HG03460 (cell line): ENCODE measurements around the gene TTC21B.
A peak's percentile ranks its signal among the peaks of the same experiment; 100 is the strongest.
"Not testable (repeated sequence)": the region's sequence is repeated elsewhere in the genome, so short reads cannot be mapped to it uniquely, and the experiment has no call there.

ENCODE experiments used
- ATAC-seq: cut with Tn5 transposase; IDR thresholded peaks from one replicate; pipeline ENCODE4 v1.9.1; 2021; ENCODE audit not compliant: unreplicated experiment

The TTC21B gene

DNA sequence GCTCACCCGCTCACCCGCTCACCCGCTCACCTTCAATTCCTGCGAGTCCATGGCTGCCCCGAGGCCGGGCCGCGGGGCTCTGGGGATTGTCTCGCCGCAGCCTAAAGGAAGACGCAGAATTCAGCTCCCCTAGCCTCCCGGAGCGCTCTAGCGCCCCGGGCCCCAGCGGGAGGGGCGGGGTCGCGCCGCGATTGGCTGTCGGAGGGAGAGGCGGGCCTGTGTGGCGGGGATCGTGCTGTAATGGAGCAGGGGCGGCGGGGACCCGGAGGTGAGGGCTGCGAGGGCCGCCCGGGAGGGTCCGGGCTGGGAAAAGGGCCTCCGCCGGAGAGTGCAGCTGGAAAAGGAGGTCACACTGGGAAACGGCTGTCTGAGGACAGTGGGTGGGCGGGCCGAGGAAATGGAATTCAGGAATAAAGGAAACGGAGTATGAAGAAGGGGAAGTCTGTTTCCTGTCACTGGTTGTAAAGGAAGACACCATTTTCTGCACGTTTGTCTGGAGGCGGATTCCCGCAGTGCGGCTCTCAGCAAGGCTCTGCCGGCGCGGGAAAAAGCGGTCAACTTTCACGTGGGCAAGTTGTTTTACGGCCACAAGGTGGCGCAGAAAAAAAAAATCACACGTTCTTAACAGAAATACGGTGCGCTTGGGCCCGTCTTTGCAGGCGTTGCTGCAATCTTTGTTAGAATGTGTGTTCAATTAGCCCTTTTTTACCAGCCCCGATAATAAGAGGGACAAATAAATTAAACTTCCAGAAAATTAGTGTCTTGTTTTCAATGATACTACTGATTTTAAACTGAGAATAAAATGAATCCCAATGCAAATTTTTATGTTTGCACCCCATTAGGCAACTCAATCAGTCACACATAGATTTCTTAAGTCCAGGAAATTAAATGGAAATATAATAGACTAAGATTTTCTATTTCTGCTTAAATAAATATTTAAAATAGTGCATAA lies at the start of gene TTC21B:
Gene TTC21B, minus strand, starts transcription at position 122 of the 952 bp plus-strand sequence. Its CDS starts 71 bp downstream, at position 51.
- peak; percentile 95 for ATAC-seq

DNA sequence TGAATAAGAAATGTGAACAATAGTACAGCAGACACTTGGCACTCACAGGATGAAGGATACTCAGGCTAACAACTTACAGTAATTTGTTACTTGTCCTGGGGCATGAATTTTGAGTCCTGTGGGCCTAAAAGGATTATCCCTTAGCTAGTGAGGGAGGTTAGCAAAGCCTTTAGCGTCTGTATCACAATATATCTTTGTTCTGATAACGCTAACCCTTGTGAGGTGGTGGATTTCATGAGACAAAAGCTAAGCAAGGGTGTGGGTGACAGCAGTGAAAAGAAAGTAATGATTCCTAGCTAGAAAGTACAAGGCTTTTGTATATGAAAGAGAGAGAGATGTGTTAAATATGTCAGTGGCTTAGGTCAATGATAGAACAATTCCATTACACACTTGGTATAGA lies 46.8 kb upstream of the TTC21B start:
- no peak for ATAC-seq

DNA sequence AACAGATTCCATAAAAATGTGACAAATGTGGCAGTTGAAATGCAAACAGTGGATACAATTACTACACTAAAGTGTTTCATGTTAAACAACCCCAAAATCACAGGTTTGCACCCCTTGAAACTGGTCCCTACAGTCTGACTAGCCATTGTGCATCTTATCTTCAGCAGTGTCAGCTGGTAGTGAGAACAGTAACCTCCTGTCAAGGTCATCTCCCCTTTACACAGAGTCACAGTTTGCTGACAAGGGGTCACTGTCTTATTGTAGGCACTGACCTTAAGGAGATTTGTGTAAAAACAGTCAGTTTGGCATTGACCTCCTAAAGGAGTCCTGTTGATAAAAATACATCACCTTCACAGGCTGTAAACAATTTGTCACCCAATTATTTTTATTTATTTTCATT lies 37.3 kb upstream of the TTC21B start:
- no peak for ATAC-seq

DNA sequence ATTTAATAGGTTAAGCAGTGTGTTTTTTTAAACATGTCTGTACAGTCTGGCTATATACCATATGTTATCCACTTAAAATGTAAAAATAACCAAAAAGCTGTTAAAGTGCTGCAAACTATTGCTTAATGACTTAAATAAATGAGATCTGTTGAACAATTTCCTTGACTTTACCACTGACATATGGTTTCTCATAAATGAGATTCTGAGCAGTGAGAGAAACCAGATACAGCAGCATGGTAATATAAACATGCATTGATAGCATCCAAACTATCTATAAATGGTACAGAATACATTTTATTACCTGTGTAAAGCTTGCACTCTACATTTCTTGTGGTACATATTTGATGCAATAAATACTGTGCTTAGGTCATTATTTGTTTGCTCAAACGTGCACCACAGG lies 36.3 kb upstream of the TTC21B start:
- ATAC-seq, result no peak

DNA sequence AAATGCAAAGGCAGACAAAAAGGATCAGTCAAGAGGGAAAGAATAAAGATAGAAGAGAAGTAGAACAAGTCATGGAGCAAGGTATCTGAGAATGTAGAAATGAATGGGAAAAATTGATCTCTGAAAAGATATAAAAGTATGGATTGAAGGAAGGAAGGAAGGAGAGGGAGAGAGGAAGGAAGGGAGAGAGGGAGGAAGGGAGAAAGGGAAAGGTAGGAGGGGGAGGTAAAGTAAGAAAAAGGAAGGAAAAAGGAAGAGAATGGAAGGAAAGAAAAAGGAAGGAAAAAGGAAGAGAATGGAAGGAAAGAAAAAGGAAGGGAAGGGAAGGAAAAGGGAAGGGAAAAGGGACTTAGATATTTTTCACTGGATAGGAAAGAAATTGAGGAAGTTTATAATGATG lies 31.5 kb upstream of the TTC21B start:
- no peak for ATAC-seq

DNA sequence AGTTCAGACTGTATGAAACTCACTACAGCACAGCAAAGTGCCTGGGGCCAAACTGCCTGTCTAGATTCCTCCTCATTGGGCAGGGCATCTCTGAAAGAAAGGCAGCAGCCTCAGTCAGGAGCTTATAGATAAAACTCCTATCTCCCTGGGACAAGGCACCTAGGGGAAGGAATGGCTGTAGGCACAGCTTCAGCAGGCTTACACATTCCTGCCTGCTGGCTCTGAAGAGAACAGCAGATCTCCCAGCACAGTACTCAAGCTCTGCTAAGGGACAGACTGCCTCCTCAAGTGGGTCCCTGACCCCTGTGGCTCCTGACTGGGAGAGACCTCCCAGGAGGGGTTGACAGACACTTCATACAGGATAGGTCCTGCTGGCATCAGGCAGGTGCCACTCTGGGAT lies 18.6 kb upstream of the TTC21B start:
- not testable (repeated sequence) for ATAC-seq

DNA sequence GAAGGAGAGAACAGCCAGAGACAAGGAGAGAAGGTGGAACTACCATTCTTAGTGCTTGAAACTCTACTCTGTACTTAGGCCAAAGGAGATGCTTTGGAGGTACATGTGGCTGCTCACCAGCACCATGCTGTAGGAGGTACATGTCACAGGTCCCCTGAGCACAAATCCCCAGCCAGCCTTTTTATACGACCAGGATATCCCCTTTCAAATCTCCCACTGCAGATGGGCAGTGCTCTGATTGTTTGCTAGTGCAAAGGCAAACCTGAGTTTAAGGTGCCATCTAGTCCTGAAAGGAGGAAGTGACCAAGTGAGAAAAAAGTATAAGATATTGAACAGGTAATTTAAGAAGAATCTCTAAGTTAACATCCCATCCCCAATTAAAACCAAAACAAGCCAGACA lies 17.1 kb upstream of the TTC21B start:
- ATAC-seq, result no peak

DNA sequence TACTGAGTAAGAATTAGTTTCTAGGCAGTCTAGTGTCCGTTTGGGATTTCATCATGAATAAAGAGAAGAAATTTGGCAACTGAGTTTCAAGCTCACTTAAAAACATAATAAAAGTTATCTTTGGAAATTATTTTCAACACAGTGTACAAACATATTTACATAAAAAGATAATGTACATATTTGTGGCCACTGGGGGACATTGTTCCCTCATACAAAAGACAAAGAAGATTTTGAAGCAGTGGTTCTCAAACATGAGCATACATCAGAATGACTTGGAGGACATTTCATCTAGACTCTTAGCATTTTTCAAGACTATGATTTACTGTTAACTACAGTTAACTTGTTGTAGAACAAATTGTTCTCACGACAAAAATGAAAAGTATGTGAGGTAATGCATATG lies 15.7 kb upstream of the TTC21B start:
- ATAC-seq, result no peak

DNA sequence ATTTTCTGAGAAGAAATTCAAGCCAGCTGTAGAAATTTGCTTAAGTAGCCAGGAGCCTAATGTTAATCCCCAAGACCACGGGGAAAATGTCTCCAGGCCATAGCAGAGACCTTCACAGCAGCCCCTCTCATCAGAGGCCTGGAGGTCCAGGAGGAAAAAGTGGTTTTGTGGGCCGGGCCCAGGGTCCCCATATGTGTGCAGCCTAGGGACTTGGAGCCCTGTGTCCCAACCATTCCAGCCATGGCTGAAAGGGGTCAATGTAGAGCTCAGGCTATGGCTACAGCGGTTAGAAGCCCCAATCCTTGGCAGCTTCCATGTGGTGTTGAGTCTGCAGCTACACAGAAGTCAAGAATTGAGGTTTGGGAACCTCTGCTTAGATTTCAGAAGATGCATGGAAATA lies 14.2 kb upstream of the TTC21B start:
- ATAC-seq, result no peak

DNA sequence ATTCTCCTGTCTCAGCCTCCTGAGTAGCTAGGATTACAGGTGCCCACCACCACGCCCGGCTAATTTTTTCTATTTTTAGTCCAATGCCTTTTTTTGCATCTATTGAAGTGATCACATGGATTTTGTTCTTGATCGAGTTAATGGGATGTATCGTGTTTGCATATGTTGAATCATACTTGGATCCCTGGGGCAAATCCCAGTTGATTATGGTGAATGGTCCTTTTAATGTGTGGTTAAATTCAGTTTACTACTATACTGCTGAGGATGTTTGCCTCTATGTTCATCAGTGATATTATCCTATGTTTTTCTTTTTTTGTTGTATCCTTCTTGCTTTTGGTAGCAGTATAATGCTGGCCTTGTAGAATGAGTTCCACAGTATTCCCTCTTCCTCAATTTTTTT lies 8.2 kb upstream of the TTC21B start:
- ATAC-seq, result no peak

DNA sequence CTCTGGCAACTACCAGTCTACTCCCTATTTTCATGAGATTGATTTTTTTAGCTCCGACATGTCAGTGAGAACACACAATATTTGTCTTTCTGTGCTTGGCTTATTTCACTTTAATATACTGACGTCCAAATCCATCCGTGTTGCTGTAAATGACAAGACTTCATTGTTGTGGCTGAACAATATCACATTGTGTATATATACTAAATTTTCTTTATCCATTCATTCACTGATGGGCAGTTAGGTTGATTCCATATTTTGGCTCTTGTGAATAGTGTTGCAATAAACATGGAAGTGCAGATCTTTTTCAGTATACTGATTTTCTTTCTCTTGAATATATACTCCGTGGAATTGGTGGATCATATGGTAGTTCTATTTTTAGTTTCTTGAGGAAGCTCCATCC lies 5.8 kb upstream of the TTC21B start:
- ATAC-seq, result no peak

DNA sequence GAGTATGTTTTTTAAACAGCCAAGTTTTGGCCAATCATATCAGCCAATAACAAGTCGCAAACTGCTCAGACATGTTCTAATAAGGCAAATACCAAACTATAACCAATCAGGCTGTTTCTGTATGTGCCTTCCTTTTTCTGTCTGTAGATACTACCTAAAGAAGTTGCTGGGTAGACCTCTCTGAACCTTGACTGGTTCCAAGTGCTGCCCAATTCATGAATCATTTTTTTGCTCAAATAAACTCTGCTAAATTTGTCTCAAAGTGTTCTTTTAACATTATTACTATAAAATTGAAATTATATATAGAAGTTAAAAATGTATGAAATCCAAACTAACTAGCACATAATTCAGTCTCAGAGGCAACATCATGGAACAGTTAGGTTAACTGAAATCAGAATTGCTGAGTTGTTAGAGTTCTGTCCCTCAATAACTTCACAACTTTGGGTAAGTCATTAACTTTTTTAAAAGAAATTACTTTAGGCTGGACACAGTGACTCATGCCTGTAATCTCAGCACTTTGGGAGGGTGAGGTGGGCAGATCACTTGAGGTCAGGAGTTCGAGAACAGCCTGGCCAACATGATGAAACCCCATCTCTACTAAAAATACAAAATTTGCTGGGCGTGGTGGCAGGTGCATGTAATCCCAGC lies 4.9 kb upstream of the TTC21B start:
- ATAC-seq, result no peak

DNA sequence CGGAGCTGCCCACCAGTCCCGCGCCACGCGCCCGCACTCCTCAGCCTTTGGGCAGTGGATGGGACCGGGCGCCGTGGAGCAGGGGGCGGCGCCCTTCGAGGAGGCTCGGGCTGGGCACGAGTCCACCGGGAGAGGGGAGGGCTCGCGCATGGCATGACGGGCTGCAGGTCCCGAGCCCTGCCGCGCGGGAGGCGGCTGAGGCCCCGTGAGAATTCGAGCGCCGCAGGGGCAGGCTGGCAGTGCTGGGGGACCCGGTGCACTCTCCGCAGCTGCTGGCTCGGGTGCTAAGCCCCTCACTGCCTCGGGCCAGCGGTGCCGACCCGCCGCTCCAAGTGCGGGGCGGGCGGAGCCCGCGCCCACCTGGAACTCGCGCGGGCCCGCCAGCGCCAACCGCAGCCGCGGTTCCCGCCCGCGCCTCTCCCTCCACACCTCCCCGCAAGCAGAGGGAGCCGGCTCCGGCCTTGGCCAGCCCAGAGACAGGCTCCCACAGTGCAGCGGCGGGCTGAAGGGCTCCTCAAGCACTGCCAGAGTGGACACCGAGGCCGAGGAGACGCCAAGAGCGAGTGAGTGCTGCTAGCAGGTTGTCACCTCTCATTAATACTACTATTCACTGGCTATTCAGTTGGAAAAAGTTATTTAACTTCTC lies 3.6 kb upstream of the TTC21B start:
- no peak for ATAC-seq

DNA sequence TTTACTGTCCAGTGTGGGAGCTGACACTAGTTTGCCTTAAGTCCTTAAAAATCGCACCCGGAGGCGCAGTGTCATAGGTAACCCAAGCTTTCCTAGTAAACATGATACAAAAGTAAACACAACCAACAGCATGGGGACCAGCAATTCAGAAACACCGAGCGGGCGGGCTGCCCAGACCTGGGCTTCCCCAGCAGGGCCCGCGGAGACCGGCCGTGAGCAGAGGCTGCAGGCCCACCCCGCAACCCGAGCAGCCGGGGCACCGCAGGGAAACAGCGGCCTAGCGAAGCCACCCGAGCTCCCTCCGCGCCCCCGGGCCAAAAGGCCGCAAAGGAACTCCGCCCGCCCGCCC lies 296 bp downstream of the TTC21B start:
- ATAC-seq, result peak; percentile 41

DNA sequence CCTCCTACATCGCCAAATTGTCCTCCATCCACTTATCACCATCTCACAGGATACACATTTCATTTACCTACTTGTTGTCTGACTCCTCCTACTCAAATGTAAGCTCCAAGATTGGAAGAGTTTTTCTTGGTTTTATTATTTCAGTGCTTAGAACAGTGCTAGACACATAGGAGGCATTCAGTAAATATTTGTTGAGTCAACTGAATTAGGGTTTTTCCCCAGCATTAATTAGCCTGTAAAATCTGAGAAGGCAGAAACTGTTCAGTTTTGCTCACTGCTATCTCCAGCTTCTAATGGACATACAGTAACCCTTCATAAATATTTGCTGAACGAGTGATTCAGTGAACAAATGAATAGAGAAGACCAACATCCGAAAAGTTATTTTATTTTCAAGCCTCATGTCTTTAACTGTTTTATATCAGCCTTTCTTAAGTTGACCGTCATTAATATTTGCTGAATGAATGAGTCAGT lies 800 bp downstream of the TTC21B start:
- no peak for ATAC-seq

DNA sequence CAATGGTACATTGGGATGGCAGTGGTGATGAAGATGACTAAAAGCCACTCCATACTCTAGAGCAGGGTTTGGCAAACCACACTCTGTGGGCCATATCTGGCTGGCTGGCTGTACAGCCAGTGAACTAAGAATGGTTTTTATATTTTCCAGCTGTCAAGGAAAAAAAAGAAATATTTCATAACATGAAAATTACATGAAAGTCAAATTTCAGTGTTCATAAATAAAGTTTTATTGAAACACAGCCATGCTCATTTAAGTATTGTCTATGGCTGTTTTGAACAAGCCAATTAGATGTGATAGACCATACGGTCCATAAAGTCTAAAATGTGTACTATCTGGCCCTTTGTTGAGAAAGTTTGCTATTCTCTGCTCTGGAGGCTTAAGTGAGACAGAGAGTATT lies 1.5 kb downstream of the TTC21B start:
- ATAC-seq, result no peak

DNA sequence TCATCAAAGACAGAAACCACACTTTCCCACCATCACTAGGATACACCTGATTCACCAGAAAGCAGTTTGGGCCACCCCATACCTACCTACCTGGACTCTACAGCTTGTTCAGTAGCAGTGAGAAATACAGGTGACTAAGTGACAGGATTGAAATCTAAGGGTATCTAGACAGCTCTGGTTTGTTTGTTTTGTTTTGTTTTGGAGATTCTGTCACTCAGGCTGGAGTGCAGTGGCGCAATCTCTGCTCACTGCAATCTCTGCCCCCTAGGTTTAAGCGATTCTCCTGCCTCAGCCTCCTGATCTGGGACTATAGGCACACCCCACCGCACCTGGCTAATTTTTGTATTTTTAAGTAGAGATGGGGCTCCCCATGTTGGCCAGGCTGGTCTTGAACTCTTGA lies 3.1 kb downstream of the TTC21B start:
- ATAC-seq, result no peak

DNA sequence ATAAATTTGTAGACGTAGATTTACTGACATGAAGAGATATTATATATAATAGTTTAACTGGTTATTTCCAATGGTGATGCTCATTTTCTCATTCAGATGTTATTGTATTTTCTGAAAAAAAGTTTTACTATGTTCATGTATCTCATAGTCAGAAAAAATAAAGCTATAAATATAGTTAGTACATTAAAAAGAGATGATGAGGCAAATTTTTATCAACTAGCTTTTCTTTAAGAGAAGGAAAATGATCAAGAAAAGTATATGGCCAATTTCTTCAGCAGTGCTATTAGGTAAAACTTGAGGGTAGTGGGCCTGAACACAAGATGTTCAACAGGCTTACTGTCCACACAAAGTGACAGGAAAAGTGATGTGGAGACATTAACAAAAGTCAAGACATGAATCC lies 11.7 kb downstream of the TTC21B start:
- no peak for ATAC-seq

DNA sequence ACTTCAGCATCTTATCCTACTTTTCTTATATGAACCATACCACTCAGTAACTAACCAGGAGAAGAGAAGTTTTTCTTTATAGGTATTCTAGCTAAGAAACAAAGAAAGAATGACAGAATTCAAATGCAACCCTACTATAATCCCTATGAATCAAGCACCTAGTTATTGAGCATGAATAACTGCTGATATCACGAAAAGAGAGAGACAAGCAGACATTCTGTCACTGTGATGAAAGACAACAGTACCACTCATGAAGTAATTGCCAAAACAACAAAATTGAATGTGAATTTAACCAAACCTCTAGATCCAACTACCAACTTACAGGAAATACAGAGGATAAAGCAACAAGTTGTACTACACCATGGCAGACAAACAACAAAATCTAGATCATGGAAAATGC lies 15.3 kb downstream of the TTC21B start:
- no peak for ATAC-seq

DNA sequence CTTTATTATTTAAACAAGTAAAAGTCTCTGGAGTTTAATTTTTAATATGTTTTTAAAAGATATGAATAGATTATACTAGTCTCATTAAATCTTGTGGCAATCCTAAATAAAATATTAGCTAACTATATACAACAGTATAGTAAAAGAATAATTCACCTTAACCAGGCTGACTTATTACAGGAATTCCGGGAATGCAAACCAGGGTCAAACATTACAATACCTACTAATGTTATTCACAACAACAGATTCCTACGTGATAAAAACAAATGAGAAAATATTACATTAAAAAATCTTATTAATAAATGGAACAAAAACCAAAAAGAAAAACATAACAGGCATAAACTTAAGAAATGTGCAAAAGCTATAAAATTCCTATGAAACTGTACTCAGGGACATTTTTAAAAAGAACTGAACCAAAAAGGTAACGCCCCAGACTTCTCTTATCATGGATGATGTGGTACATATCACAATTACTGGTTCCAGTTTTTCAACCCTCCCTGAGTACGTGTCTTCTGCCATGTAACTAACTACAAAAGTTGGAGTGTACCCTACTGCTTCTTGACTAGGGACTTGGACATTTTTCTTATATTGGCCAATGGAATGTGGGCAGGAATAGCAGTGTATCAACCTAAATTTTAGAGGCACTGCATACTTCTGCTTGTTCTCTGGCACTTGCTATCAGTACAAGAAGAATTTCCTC lies 20.2 kb downstream of the TTC21B start:
- ATAC-seq, result no peak

DNA sequence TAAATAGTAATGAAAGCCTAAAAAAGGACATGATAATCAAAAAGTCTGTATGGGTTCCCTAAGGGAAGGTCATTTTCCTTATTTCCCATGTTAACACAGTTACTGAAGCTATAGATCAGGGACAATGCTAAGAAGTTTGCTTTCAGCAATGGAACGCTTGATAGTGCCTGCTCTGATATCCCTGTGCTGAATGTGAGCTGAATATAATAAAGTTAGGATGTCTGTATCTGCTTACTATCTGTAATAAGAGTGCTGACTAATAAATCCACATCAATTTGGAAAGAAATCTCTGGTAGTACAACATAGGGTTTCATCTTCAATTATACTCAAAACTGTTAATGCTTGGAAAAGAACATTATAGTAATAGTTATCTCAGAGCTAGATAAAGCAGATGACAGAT lies 25.8 kb downstream of the TTC21B start:
- no peak for ATAC-seq
